ENCODE data around the gene MYO9B.

The MYO9B gene

DNA sequence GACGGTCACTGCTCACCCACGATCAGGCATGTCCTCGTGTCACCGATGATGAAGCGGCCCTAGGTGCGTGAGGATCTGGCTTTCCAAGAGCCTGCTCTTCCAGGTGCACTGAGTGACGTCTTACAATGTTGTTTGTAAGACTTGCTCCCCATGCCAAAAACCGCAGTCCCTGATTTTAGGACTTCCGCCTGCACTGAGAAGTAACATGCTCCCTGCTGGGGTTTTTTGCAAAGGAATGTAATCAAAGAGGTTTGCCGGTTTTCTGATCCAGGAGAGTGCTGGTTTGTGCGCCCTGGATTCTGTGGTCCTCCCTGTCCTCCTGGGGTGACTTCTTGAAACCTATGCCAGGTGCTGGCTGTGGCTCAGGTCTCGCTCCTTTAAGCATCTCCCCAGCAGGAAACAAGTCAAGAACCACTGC, 38.8 kb downstream of the MYO9B start:
- Histone ChIP-seq H3K36me3 (ENCODE audit: control insufficient read depth in 1 of 2, insufficient read depth in 2 of 2, low read length in 2 of 2) (peaks cover 31 to 32% of the 10 kb centered on the region in 2 experiments), H3K9me3 (ENCODE audit: insufficient read depth, low read depth, low read length) (peaks cover 1% of the 10 kb centered on the region), H3K14ac (ENCODE audit: low read length) (no peak overlapping the region), H2BK12ac (ENCODE audit: low read length) (no peak overlapping the region), H3K9ac (ENCODE audit: low read length) (no peak overlapping the region), H4K8ac (ENCODE audit: low read depth, low read length) (no peak overlapping the region), H3K4me2 (ENCODE audit: low read length) (no peak overlapping the region), H3K27me3 (ENCODE audit: insufficient read depth, low read length) (no peaks in the 10 kb centered on the region), H3K4me3 (ENCODE audit: low read depth, low read length) (no peak overlapping the region), H2BK120ac (ENCODE audit: insufficient read depth, low read length, poor library complexity) (no peak overlapping the region), H3K79me1 (ENCODE audit: low read length) (peaks cover 5% of the 10 kb centered on the region), H3K27ac (ENCODE audit: low read depth, low read length) (no peak overlapping the region), H4K91ac (ENCODE audit: low read depth, low read length) (no peak overlapping the region), H4K12ac (ENCODE audit: low read depth, low read length) (no peak overlapping the region), H3K79me2 (ENCODE audit: control insufficient read depth, insufficient read depth, low read length, poor library complexity) (no peaks in the 10 kb centered on the region), H2BK5ac (ENCODE audit: low read depth, low read length, poor library complexity) (no peak overlapping the region), H3K4me1 (ENCODE audit: control insufficient read depth in 1 of 2, insufficient read depth in 2 of 2, low read length in 2 of 2) (peaks cover 23% of the 10 kb centered on the region in 2 experiments), H3K18ac (ENCODE audit: low read length) (no peak overlapping the region), H3K4ac (ENCODE audit: low read depth, low read length) (no peak overlapping the region), H3K23ac (ENCODE audit: low read length) (no peak overlapping the region), H2AK5ac (ENCODE audit: low read length) (no peak overlapping the region), H2AFZ (ENCODE audit: insufficient read depth, low read length, poor library complexity) (no peak overlapping the region)
- WGBS (ENCODE audit: extremely low coverage, insufficient coverage, insufficient read length) = no CpG with 5 or more reads among the region's 12 CpGs
- DNase-seq = no peak

GRCh38 chr19:17116996-17117702, 41.6 kb downstream of the MYO9B start:
- no peak for DNase-seq
- Histone ChIP-seq H2BK120ac (ENCODE audit: insufficient read depth, low read length, poor library complexity) (no peak overlapping the region), H3K27me3 (ENCODE audit: insufficient read depth, low read length) (no peaks in the 10 kb centered on the region), H3K14ac (ENCODE audit: low read length) (no peak overlapping the region), H3K23ac (ENCODE audit: low read length) (no peak overlapping the region), H4K91ac (ENCODE audit: low read depth, low read length) (no peak overlapping the region), H2AFZ (ENCODE audit: insufficient read depth, low read length, poor library complexity) (no peak overlapping the region), H3K4me3 (ENCODE audit: low read depth, low read length) (no peak overlapping the region), H3K9ac (ENCODE audit: low read length) (no peak overlapping the region), H2AK5ac (ENCODE audit: low read length) (no peak overlapping the region), H3K79me2 (ENCODE audit: control insufficient read depth, insufficient read depth, low read length, poor library complexity) (no peaks in the 10 kb centered on the region), H4K12ac (ENCODE audit: low read depth, low read length) (no peak overlapping the region), H3K79me1 (ENCODE audit: low read length) (peaks cover 5% of the 10 kb centered on the region), H3K18ac (ENCODE audit: low read length) (peak overlapping the region; percentile 37), H3K27ac (ENCODE audit: low read depth, low read length) (no peak overlapping the region), H3K4me2 (ENCODE audit: low read length) (no peak overlapping the region), H3K36me3 (ENCODE audit: control insufficient read depth in 1 of 2, insufficient read depth in 2 of 2, low read length in 2 of 2) (peaks cover 11 to 17% of the 10 kb centered on the region in 2 experiments), H2BK12ac (ENCODE audit: low read length) (no peak overlapping the region), H3K4ac (ENCODE audit: low read depth, low read length) (no peak overlapping the region), H3K9me3 (ENCODE audit: insufficient read depth, low read depth, low read length) (peaks cover 1% of the 10 kb centered on the region), H3K4me1 (ENCODE audit: control insufficient read depth in 1 of 2, insufficient read depth in 2 of 2, low read length in 2 of 2) (peaks cover 15 to 17% of the 10 kb centered on the region in 2 experiments), H4K8ac (ENCODE audit: low read depth, low read length) (no peak overlapping the region), H2BK5ac (ENCODE audit: low read depth, low read length, poor library complexity) (no peak overlapping the region)
- no CpG with 5 or more reads among the region's 14 CpGs for WGBS (ENCODE audit: extremely low coverage, insufficient coverage, insufficient read length)

GRCh38 chr19:17118957-17119356, 43.4 kb downstream of the MYO9B start:
- Histone ChIP-seq H2BK5ac (ENCODE audit: low read depth, low read length, poor library complexity) (peak overlapping the region; percentile 10), H3K9me3 (ENCODE audit: insufficient read depth, low read depth, low read length) (no peaks in the 10 kb centered on the region), H3K4ac (ENCODE audit: low read depth, low read length) (no peak overlapping the region), H4K91ac (ENCODE audit: low read depth, low read length) (peak overlapping the region; percentile 5), H3K27ac (ENCODE audit: low read depth, low read length) (peak overlapping the region; percentile 50), H4K8ac (ENCODE audit: low read depth, low read length) (peak overlapping the region; percentile 4), H2BK120ac (ENCODE audit: insufficient read depth, low read length, poor library complexity) (peak overlapping the region; percentile 55), H3K4me1 (ENCODE audit: control insufficient read depth in 1 of 2, insufficient read depth in 2 of 2, low read length in 2 of 2) (peaks cover 6 to 8% of the 10 kb centered on the region in 2 experiments), H3K79me2 (ENCODE audit: control insufficient read depth, insufficient read depth, low read length, poor library complexity) (no peaks in the 10 kb centered on the region), H3K36me3 (ENCODE audit: control insufficient read depth in 1 of 2, insufficient read depth in 2 of 2, low read length in 2 of 2) (peaks cover 8 to 12% of the 10 kb centered on the region in 2 experiments), H2BK12ac (ENCODE audit: low read length) (peak overlapping the region; percentile 0), H4K12ac (ENCODE audit: low read depth, low read length) (no peak overlapping the region), H3K14ac (ENCODE audit: low read length) (peak overlapping the region; percentile 9), H2AFZ (ENCODE audit: insufficient read depth, low read length, poor library complexity) (no peak overlapping the region), H3K4me3 (ENCODE audit: low read depth, low read length) (no peak overlapping the region), H3K9ac (ENCODE audit: low read length) (no peak overlapping the region), H3K4me2 (ENCODE audit: low read length) (no peak overlapping the region), H3K18ac (ENCODE audit: low read length) (peak overlapping the region; percentile 12), H2AK5ac (ENCODE audit: low read length) (peak overlapping the region; percentile 1), H3K27me3 (ENCODE audit: insufficient read depth, low read length) (no peaks in the 10 kb centered on the region), H3K79me1 (ENCODE audit: low read length) (no peaks in the 10 kb centered on the region), H3K23ac (ENCODE audit: low read length) (no peak overlapping the region)
- DNase-seq = peak; percentile 56 to 70
- no CpG with 5 or more reads among the region's 5 CpGs for WGBS (ENCODE audit: extremely low coverage, insufficient coverage, insufficient read length)

DNA sequence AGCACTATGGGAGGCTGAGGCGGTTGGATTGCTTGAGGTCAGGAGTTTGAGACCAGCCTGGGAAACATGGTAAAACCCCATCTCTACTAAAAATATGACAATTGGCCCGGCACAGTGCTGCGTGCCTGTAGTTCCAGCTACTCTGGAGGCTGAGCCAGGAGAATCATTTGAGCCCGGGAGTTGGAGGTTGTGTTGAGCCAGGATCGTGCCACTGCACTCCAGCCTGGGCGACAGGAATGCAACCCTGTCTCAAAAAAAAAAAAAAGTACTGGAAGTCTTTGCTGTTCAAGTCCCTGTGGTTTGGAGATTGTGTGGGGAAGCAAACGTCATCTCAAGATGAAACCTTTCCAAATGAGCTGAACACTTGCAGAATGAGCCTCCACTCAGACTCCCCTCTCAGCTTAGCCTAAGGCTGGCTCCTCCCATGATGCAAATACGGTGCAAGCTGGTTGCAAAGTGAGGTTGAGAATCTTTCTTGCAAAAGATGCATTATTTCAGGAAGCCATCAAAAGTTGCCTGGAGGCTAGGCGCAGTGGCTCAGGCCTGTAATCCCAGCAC, 46.2 kb downstream of the MYO9B start:
- Histone ChIP-seq H4K91ac (ENCODE audit: low read depth, low read length) (no peak overlapping the region), H3K9me3 (ENCODE audit: insufficient read depth, low read depth, low read length) (no peaks in the 10 kb centered on the region), H3K18ac (ENCODE audit: low read length) (no peak overlapping the region), H2BK120ac (ENCODE audit: insufficient read depth, low read length, poor library complexity) (no peak overlapping the region), H2BK12ac (ENCODE audit: low read length) (no peak overlapping the region), H3K14ac (ENCODE audit: low read length) (no peak overlapping the region), H3K27ac (ENCODE audit: low read depth, low read length) (no peak overlapping the region), H2AK5ac (ENCODE audit: low read length) (no peak overlapping the region), H3K36me3 (ENCODE audit: control insufficient read depth in 1 of 2, insufficient read depth in 2 of 2, low read length in 2 of 2) (peaks cover 5 to 10% of the 10 kb centered on the region in 2 experiments), H3K79me2 (ENCODE audit: control insufficient read depth, insufficient read depth, low read length, poor library complexity) (peaks cover 2% of the 10 kb centered on the region), H3K9ac (ENCODE audit: low read length) (no peak overlapping the region), H3K79me1 (ENCODE audit: low read length) (peaks cover 12% of the 10 kb centered on the region), H2BK5ac (ENCODE audit: low read depth, low read length, poor library complexity) (no peak overlapping the region), H3K4me2 (ENCODE audit: low read length) (no peak overlapping the region), H4K12ac (ENCODE audit: low read depth, low read length) (no peak overlapping the region), H3K4ac (ENCODE audit: low read depth, low read length) (no peak overlapping the region), H2AFZ (ENCODE audit: insufficient read depth, low read length, poor library complexity) (no peak overlapping the region), H3K4me1 (ENCODE audit: control insufficient read depth in 1 of 2, insufficient read depth in 2 of 2, low read length in 2 of 2) (peaks cover 17 to 23% of the 10 kb centered on the region in 2 experiments), H3K23ac (ENCODE audit: low read length) (no peak overlapping the region), H3K4me3 (ENCODE audit: low read depth, low read length) (no peak overlapping the region), H4K8ac (ENCODE audit: low read depth, low read length) (no peak overlapping the region), H3K27me3 (ENCODE audit: insufficient read depth, low read length) (no peaks in the 10 kb centered on the region)
- WGBS (ENCODE audit: extremely low coverage, insufficient coverage, insufficient read length) = no CpG with 5 or more reads among the region's 9 CpGs
- DNase-seq = peak; percentile 67 to 72

Data from trophoblast cell (in vitro differentiated cells and primary cell).